Measurements from ENCODE around the gene KIF23.

The KIF23 gene

GRCh38 chr15:69493406-69493805 is 79.3 kb downstream of the KIF23 start:
- no peak for DNase-seq

- no peak for DNase-seq
Observed at GRCh38 chr15:69496001-69496400, 81.9 kb downstream of the KIF23 start.

GRCh38 chr15:69497076-69497475 is 82.9 kb downstream of the KIF23 start:
- no peak for DNase-seq

GRCh38 chr15:69497667-69498066 is 83.5 kb downstream of the KIF23 start:
- no peak for DNase-seq
